Stimulated activated CD8-positive, alpha-beta memory T cell treated with anti-CD3 and anti-CD28 coated beads, Interleukin-15, amount 100 ng/mL, for 48 hours (primary cell): ENCODE data around the gene RNF152.
A peak's percentile ranks its signal among the peaks of the same experiment; 100 is the strongest.

Source experiments
- DNase-seq, 2 donors: peaks; one replicate each; pipeline ENCODE4 v3.0.0-alpha.2; 2020; ENCODE audit warnings: low read depth in 2 of 2

The RNF152 gene

DNA sequence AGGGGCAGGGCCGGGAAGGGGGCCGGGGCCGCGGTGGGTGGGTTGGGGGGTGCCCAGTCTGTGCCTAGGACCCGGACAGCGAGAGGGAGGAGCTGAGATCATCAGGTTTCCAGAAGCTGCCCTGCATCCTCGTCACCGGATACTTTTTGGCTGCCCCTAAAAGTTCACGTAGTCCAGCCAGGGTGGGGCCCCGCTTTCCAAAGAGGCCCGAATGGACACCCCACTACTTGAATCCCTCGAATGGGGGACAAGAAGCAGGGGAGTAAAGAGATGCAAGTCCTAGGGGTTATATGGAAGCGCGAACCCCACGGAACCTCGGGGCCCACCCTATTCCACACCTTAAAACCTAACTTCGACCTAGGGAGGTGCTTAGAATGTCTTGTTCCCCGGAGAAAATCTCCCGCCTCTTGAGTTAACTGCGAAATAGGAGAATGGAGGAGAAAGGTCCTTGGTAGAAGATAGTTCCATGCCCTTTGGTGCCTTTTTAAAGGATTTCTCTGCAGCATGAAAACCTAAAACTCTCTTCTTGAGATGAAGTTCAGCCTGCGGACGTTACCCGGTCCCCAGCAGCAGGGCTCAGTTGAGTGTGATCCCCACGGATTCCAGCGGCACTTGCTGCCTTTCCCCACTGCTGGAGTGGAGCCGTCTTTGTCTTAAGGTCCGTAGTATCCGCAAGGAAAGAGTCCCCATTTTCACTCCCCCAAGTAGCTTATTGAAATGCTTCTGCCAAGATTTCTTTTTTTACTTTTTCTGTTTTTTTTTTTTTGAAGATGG is 2.1 kb upstream of the RNF152 start:
- no peak for DNase-seq

DNA sequence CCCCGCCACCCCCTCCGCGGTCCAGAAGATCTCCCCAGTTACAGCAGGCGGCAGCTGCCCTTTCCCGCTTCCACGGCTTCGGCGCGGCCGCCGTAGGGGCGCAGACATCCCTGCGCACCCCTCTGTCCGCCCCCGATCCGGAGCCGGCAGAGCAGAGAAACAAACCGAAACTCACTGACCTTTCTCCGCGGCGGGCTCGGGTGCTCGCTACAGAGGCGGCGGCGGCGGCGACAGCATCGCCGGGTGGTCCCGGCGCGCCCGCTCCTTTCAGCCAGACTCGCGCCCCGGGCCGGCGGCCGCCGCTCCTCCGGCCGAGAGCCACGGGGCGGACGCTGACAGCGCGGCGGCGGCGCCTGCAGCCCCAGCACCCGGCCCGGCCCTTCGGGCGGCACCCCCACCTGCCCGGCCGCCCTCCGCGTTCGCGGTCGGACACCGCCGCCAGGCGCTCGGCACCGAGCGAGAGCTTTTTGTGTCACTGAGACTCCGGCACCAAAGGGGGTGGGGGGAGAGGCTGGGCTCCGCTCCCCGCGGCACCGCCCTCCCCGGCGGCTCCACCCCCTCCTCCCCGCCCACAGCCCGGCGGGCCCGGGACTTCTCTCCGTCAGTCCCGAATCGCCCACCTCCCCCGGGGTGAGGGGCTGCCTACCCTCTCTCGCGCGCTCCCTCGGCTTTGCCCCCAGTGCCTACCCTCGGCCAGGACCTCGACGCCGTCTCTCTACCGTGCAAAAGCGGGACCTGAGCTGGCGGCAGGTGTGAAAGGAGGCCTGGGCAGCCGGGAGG is 1.4 kb upstream of the RNF152 start:
- DNase-seq: peak; percentile 36 to 43

DNA sequence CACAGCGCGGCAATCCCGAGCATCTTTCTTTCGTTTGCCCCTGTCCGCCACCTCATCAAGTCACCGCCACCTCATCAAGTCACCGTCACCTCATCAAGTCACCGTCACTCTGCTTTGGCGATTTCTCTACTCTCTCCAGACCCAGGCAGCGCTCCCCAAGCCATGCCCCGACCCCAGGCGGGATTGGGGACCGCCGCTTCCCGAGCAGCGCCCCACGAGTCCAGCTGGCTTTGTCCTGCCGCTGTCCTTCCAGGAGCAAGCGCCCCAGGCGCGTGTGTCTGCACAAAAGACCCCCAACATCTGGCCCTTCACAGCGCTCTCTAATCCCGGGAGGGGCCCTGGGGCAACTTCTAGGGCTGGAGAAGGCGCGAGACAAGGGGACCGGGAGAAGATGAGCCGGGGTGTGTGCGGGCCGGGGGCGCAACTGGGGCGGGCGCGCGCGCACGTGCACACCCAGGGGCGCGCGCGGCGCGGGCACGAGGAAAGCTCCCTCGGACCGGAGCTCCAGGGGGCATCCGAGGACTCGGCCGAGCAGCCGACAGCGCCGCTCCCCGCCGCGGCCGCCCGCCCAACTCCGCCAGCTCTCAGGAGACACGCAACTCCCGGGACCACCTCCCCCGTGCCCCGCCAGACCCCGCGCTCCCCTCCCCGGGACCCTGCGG is 633 bp upstream of the RNF152 start:
- peak; percentile 5 to 8 for DNase-seq

DNA sequence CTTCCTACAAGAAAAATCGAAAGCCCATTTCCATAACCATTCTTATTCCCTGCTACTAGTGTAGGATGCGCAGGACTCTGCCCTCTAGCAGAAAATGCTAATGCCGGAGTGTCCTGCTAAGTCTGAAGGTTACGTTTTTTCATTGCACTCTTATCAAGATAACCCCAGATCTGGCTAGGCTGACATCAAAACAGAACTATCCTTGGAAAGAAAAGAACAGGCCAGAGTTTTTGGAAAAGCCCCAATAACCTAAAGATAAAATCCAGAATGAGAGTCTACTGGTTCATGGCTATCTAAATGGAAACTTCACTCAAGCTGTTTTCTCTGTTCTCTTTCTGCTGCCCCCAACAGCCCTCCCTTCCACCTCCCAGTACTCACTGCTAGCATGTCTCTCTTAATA is 913 bp downstream of the RNF152 start:
- no peak for DNase-seq

DNA sequence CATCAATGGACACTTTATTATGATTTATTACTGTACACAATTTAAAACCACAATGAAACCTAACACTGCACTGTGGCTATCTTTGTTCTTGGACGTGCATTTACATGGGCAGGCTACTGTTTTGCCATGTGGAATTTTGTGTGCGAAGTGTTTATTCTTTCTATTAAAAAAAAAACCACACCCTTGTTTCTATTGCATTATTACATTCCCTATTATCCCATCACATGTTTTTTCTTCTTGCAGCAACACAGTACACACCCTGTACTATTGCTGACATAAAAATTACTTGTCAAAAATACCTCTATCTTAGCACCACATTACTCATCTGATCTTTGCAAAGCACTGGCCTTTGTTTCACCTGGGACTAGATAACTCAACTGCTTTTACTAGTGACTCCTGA is 1.5 kb downstream of the RNF152 start:
- no peak for DNase-seq

DNA sequence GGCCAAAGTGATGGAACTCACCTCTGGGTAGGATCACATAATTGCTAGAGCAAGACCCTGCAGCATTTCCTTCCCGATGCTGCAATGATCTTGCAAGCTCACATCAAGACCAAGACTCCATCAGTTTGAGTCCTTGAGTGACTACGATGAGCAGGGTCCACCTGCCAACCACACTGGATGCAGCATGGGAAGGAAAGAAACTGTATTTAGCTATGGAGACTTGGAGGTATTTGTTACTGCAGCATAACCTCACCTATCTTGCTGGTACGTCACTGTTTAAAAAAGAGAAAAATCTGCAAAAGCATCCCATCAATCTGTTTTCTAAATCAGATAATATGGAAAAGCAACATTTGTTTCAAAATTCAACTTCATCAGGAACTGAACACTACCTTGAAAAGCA is 2.5 kb downstream of the RNF152 start:
- no peak for DNase-seq

DNA sequence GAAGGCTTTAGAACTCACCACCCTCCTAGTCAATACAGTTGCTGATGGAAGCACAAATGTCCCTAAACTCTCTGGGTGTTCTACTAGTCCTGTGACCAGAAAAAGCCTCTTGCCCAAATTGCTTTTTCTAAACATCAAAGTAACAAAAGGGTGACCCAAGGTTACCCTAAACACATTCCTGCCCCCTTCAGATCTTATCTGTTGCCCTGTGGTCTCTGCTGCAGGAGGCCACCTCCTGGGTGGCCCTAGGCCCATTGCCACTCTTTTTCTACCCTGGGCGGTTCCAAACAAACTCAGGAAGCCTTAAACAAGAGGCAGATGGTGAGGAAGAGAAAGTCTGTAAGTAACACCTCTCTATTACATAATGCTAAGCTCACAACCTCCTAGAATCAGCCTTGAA is 3.3 kb downstream of the RNF152 start:
- no peak for DNase-seq

DNA sequence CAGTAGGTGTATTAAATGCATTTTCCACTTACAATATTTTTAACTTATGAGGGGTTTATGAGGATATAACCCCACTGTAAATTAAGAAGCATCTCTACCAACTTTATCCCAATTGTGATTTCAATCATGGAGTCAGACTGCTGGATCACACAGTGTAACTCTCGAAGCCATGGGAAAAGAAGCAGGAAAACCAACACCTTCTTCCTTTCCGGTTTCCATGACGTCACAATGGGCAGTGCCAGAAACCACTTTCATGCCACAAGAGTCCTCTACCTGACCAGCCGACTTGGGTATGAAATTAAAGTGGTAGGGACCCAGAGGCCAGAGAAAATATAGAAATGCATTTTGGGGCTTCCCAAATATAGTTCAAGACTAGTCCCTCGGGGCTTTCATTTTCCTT is 4.2 kb downstream of the RNF152 start:
- DNase-seq: no peak

DNA sequence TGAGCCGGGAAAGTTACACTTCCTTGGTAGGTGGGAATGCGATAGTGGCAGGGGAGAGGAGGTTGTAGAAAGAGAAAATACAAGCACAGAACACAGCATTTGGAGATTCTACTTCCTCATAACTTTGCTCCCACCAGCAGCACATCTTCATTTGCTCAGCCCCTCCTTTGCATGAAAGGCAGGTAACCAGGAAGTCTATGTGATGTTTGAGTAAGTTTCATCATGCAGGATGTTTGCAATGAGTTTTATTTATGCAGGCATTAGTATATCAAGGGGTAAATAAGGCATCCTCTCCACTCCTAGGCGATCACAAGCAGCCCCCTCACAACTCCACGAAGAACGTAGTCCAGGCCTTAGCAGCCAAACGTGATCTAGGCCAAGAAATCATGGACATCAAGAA is 5.0 kb downstream of the RNF152 start:
- no peak for DNase-seq

DNA sequence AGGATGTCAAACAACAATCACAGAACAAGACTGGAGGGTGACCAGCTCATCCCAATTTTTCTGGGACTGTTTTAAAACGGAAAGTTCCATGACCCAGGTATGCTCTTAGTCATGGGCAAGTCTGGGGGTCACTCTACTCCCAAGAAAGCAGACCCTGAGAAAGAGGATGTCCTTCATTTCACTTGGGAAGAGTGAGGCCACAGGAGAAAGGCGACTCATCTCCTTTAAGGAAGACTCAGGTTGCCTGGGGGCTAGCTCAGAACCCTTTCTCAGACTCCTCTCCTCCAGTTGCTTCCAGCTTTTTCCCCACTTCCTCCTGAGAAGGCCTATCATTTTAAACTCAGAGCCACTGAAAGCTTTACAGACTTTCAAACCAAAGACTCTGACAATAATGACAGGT is 9.3 kb downstream of the RNF152 start:
- no peak for DNase-seq

DNA sequence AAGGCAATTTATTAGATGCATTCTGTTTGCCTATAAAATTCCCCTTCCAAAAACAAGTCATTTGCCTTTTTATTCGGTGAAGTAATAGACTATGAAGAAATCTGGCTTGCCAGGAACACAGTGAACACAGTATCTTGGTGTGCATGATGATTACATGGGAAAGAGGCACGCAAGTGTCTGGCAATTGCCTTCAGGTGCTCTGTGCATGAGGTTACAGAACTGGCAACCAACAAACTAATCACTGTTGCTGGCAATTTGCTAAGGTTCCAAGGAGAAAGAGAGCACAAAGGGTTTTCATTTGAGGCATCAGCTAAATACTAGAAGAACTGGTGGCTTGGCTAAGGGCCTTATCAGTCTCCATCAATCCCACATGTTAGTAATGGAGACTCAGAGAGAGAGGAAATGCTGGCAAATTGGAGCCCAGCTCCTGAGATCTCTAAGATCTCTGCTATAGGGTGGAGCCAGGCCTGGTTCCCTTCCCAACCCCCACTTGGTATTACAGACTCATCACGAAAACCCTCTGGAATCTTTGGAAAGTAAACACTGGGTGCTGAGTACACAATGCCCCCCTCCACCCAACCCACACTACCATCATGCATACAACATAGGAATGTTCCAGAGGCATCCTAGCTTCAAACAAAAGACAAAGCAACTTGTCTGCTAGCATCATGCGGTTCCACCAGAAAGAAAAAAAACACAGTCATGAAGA is 10.4 kb downstream of the RNF152 start:
- no peak for DNase-seq

DNA sequence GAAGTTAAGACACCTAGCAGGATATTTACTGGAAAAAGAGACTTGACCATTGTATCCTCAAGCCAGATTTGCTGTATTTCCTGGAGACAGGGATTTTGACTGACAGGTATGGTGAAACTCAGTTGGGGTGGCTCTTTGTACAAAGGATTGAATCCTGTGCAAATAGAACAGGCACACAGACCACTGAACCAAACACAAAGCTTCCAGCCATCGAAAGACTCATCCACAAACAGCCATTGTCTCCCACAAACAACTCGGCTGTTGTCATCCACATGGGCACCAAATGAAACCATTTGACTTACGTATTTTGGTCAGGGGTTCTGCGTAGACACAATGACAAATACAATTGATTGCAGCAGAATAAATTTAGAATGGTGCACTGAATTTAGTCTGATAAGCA is 15.9 kb downstream of the RNF152 start:
- no peak for DNase-seq

DNA sequence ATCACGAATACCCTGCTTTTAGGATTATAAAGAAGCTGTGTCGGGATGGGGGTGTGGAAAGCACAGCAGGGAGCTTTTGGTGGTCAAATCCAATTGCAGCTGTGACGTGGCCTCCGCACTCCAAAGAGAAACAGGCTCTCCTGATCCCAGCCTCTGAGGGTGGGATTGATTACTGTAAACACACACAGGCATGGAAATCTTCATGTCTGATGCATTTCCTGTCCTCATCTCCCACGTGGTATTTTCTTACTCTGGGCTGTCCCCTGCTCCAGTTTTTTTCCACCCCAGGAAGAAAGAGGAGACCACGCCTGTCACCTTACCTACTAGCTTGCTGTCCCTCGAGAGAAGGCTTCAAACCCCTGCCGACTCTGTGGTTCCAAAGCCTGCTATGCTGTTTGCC is 22.7 kb downstream of the RNF152 start:
- no peak for DNase-seq

DNA sequence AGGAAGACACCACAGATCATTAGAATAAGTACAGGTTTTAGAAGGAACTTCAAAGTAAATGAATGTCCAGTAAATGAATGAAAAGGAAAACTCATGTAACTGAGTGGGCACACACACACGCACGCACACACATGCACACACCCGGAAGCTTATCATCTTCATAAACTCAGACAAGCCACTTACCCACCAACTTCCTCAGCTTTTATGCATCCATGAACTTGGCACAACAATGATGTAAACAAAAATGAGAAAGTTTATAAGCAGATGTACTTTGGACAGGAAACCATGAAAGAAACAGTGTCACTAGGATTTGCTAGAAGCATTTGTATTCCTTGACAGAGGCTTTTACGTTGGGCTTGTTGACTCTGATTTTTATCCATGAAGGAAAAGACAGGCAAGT is 23.2 kb downstream of the RNF152 start:
- DNase-seq: no peak

DNA sequence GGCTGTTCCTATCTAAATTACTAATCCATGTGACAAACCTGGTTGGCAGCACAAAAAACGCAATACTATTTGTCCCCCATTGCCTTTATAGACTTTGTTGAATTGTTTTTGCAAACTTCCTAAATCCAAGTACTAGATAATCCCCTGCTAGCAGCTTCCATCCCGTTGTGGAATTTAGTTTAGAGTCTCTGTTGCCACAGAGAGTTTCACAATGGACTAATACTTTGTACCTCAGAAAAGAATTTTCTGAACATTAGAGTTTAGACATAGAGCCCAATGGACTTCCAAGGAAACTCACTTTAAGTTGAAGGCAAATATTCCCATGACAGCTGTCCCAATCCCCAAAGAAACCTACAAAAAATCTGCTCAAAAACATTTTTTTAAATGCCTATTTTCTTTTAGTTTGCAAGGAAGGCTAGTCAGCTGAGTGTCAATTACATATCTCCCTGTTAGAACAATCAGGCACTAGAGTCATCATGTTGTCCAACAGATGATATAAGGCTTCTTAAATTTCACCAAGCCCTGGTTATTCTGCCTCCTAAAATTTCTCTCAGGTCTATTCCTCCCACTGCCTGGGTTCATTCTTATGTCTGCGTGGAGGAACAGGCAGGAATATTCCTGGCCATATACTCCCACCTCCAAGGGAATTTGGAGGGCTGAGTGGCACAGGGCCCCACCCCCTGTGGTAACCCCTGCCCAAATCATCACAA is 27.2 kb downstream of the RNF152 start:
- no peak for DNase-seq

DNA sequence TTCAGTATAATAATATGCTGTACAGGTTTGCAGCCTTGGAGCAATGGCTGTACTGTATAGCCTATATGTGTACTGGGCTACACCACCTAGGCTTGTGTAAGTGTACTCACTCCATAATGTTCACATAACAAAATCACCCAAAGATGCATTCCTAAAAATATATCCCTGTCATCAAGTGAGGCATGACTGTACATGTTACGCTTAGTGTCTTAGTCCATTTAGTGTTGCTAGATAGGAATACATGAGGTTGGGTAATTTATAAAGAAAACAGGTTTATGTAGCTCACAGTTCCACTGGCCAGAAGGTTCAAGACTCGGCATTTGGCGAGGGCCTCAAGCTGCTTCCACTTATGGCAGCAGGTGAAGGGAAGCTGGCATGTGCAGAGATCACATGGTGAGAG is 31.4 kb downstream of the RNF152 start:
- DNase-seq: no peak

DNA sequence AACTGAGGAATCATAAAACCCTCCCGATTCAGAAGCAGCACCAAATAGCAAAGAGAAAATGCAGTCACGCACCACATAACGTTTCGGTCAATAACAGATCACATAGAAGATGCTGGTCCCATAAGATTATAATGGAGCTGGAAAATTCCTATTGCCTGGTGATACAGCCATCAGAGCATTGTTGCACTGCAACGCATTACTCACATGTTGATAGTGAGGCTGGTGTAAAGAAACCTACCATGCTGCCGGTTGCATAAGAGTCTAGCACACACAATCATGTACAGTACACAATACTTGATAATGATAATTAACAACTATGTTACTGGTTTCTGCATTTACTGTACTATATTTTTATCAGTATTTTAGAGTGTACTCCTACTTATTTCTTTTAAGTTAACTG is 32.5 kb downstream of the RNF152 start:
- no peak for DNase-seq

DNA sequence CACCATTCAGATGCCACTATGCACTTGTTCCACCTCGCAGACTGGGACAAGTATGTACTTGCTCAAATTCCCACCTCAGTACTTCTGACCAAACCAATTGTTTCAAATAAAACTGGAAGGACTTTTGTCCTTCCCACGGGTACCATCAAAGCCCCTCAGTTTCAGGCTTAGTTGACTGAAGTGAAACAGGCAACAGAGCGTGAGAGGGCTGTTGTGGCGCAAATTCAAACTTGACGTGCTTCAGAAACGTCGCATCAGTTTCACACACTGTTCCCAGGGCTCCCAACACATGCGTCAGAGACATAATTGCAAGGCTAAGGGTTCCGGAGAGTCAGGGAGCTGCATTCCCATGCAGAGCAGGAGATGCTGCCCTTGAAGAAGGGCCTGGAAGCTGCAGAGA is 33.7 kb downstream of the RNF152 start:
- DNase-seq: no peak

DNA sequence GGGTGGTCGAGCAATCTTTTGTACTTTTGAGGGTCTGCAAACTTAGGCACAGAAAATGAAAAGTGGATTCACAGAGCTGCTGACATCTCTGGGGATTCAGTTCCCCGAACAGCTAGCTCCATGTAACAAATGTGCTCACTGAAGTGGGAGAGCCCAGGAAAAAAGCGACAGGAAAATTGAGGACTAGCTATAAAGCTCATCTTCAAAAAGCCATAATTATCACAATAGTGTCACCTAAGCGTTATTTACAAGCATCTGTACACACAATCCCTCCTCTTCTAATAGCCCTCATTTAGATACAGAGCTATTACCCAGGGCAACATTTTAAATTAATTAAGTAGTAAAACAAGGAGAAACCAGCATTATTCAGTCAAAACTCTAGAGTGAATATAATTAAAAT is 36.1 kb downstream of the RNF152 start:
- no peak for DNase-seq

DNA sequence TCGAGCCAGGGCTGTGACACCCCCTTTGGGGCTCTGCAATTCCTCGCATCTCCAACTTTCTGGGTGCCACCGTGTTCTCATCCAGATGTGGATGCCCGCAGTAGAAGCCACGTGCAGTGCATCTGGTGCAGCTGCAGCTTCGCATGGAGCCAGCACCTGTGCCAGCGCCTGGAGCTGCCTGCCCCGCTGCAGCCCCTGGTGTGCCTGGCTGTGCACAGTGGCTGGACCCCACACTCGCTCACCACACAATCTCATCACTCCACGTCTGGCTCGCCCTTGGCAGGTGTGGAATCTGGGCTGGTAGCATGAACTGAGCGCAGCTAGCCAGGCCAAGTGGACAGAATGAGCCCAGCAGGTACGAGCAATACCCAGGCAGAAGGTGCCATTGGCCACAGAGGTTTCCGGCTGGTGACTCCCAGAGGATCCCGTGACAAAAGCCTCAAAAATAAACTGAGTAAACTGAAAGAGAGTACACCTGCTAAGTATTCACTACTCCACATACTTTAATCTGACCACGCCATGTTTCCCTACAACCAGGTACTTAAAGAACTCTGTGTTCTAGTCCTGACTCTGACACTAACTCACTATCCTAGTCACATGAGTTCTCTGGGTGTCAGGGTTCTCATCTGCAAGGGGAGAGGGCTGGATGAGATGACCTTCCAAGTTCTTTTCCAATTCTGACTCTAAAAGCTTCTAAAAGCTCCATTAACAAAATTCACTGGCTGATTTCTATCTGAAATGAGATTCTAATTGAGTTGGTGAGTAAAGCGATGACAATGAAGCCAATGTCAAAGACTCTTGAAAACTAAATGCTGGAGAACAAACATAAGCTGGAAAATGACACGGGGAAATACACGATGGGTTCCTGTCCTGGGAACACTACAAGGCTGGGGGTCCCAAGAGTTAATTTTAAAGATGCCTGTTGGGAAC is 37.1 kb downstream of the RNF152 start:
- DNase-seq: no peak
